ENCODE measurements around the gene UGT1A4.

UGT1A4 gene

DNA sequence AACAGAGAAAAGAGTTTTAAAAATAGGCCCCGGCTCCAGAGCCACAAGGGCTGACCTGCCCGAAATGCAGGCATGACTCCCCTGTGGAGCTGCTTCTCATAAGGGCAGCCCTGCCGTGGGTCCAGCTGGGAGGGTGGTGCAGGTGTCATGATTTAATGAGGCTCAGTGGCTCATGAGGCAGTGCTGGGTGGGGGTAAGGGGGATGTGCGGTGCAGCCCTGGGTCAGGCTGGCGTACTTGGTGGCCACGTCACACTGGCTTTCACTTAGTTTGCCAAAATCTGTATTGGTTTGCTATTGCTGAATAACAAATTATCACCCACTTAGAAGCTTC is 102.2 kb downstream of the UGT1A4 start:
- no peak overlapping the region for H3K4me3 ChIP-seq (ENCODE audit: low read length)
- TF ChIP-seq, protein P1, sequence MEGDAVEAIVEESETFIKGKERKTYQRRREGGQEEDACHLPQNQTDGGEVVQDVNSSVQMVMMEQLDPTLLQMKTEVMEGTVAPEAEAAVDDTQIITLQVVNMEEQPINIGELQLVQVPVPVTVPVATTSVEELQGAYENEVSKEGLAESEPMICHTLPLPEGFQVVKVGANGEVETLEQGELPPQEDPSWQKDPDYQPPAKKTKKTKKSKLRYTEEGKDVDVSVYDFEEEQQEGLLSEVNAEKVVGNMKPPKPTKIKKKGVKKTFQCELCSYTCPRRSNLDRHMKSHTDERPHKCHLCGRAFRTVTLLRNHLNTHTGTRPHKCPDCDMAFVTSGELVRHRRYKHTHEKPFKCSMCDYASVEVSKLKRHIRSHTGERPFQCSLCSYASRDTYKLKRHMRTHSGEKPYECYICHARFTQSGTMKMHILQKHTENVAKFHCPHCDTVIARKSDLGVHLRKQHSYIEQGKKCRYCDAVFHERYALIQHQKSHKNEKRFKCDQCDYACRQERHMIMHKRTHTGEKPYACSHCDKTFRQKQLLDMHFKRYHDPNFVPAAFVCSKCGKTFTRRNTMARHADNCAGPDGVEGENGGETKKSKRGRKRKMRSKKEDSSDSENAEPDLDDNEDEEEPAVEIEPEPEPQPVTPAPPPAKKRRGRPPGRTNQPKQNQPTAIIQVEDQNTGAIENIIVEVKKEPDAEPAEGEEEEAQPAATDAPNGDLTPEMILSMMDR (IDR thresholded peaks at IDR 0.05; ENCODE audit: insufficient read depth, low read depth, low read length, missing control alignments) = no peak
- no peak for DNase-seq (ENCODE audit: low read depth)

GRCh38 chr2:233821196-233821595 is 102.7 kb downstream of the UGT1A4 start:
- TF ChIP-seq, protein P1 (IDR thresholded peaks at IDR 0.05; ENCODE audit: insufficient read depth, low read depth, low read length, missing control alignments) = no peak
- DNase-seq (ENCODE audit: low read depth) = no peak
- no peak overlapping the region for H3K4me3 ChIP-seq (ENCODE audit: low read length)

GRCh38 chr2:233821709-233822100 is 103.2 kb downstream of the UGT1A4 start:
- TF ChIP-seq, protein P1 (IDR thresholded peaks at IDR 0.05; ENCODE audit: insufficient read depth, low read depth, low read length, missing control alignments) = no peak
- no peak for DNase-seq (ENCODE audit: low read depth)
- H3K4me3 ChIP-seq (ENCODE audit: low read length) = no peak overlapping the region

DNA sequence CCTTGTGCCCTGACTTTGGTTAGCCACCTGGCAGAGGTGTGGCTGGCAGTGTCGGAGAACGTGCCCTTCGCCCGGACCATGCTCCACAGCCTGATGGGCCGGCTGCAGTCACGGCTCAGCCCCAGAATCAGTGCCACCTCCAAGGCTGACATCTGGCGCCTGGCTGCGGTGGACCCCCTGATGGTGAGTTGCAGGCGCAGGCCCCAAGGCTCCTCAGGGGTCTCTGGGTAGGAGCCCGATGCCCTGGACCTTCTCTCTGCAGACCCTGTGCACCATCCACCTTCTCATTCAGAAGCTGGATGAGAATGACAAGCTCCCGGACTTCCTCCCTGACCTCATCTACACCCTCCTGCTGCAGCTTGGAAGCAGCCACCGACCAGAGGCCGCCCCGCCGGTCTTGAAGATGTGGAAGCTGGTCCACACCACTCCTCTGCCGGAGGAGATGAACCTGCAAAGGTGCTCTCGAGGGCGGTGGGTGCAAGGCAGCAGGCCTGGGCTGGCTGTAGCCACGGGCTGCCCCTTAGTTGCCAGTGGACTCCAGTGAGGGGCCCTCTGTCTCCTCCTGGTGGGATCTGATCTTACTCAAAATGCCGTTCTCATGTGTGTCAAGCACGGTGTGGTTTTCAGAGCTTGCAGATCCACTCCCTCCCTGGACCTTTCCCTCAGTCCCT is 103.7 kb downstream of the UGT1A4 start:
- TF ChIP-seq, protein P1 (IDR thresholded peaks at IDR 0.05; ENCODE audit: insufficient read depth, low read depth, low read length, missing control alignments) = no peak
- DNase-seq (ENCODE audit: low read depth) = no peak
- H3K4me3 ChIP-seq (ENCODE audit: low read length) = no peak overlapping the region

Data from epithelial cell of esophagus (primary cell).